Cardiac fibroblast (primary cell): Measurements from ENCODE around the gene CLEC1A.
"Not testable (repeated sequence)": the region's sequence is repeated elsewhere in the genome, so short reads cannot be mapped to it uniquely, and the experiment has no call there.

Experiments used
- DNase-seq, 2 donors: peaks; one replicate each; pipeline versions ENCODE4 v3.0.0 to v3.0.0-alpha.2; 2010; ENCODE audit warnings: low read depth in 2 of 2
- H3K4me3 ChIP-seq, 2 donors: replicated peaks in 1 of 2; 1 replicate in 1 of 2; 2 replicates in 1 of 2; pipeline ENCODE4 v1.5.1; 2011; ENCODE audit warnings: low read depth in 2 of 2, low read length in 2 of 2, mild to moderate bottlenecking in 2 of 2, moderate library complexity in 1 of 2
- TF ChIP-seq, protein P1 (sequence below): IDR thresholded peaks from one replicate; pipeline ENCODE4 v1.5.1; 2011; ENCODE audit warnings: low read depth, mild to moderate bottlenecking, low read length, inconsistent platforms

The CLEC1A gene

DNA sequence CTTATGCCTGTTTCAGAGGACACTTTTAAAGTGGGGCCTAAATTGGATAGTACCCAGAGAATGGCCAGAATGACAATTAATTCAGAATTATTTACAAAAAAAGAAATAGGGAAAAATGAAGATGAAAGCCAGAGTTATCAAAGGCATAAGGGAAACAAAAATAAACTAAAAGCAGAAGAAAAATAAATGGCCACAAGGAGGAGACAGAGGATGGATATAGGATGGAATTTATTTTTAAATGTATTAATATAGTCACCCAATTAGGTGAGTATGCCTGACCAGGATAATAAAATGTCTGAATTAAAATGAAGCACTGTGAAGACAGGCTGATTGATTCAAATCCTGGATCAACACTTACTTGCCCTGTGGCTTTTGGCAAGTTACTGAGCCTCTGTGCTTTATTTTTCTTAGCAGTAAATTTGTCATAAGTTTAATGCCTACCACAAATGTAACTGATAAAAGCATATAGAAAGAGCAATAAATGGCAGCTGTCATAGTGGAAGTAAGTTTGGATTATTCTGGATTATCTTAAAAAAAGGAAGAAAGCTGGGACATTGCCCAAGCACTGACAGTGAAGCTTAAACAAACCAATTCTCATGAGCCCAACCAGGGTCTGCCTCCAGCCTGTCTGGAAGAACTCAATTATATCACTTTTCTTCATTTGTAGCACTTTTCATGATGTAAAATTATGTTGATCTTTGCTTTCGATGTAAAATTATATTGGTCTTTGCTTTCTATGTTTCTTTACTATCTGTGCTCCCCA, 64.8 kb downstream of the CLEC1A start:
- DNase-seq: peak in 1 of 2 donors; percentile 37
- H3K4me3 ChIP-seq: no peak overlapping the region
- TF ChIP-seq, protein P1, sequence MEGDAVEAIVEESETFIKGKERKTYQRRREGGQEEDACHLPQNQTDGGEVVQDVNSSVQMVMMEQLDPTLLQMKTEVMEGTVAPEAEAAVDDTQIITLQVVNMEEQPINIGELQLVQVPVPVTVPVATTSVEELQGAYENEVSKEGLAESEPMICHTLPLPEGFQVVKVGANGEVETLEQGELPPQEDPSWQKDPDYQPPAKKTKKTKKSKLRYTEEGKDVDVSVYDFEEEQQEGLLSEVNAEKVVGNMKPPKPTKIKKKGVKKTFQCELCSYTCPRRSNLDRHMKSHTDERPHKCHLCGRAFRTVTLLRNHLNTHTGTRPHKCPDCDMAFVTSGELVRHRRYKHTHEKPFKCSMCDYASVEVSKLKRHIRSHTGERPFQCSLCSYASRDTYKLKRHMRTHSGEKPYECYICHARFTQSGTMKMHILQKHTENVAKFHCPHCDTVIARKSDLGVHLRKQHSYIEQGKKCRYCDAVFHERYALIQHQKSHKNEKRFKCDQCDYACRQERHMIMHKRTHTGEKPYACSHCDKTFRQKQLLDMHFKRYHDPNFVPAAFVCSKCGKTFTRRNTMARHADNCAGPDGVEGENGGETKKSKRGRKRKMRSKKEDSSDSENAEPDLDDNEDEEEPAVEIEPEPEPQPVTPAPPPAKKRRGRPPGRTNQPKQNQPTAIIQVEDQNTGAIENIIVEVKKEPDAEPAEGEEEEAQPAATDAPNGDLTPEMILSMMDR: peak; percentile 37

DNA sequence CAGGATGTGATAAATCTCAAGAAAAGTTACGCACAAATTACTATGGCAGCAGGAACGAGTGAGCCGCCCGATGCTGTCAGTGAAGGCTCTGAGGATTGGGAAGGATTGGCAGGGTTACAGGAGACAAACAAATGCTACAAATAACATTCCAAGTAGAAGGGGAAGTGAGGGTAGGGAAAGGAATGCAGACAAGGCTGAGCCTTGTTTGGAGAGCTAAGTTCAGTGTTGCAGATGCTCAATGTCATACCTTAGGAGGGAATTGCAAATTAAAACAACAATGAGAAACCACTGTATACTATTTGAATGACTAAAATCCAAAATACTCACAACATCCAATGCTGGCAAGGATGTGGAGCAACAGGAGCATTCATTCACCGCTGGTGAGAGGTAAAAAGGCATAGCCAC, 67.0 kb downstream of the CLEC1A start:
- peak; percentile 64 to 96 for DNase-seq
- TF ChIP-seq, protein P1: no peak
- no peak overlapping the region for H3K4me3 ChIP-seq

DNA sequence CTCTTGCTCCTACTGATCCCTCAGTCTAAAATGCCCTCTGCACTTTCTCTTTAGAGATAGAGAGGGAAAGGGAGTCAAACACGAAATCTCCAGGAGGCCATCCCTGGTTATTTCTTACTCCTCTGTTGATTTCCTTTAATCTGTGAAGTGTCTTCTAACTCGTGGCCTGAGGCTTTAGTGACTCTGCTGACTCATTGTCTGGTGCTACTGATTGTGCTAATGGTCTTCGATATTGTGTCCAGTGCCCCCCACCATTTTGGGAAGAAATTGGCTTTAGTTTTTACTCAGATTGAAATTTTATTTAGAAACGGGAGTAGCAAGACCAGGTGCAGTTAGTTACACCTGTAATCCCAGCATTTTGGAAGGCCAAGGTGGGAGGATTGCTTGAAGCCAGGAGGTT, 67.5 kb downstream of the CLEC1A start:
- TF ChIP-seq, protein P1: no peak
- H3K4me3 ChIP-seq: no peak overlapping the region
- no peak for DNase-seq

DNA sequence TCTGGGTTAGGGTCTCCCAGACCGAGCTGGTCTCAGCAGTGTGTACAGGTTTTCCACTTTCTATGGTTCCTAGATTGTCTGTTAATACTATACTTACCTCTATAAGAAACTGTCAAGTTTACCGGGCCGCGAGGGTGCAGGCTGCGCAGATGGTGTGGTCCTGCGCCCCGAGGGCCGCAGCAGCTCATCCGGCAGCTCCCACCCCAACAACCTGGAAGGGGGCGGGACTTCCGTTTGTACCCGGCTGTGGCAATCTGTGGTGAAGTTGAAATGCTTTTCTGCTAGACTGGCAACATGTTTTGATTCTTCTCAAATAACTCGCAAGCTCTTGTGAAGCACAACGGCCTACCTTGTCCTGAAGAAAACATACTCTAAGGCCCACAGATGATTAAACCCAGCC, 68.3 kb downstream of the CLEC1A start, which contains the start of gene CLEC9A:
CLEC9A (plus strand) TSS at position 237 of the 400 bp plus-strand sequence. CDS start 22,006 bp downstream, outside the sequence.
- TF ChIP-seq, protein P1: no peak
- H3K4me3 ChIP-seq: no peak within 1 kb of the TSS
- DNase-seq: no peak

DNA sequence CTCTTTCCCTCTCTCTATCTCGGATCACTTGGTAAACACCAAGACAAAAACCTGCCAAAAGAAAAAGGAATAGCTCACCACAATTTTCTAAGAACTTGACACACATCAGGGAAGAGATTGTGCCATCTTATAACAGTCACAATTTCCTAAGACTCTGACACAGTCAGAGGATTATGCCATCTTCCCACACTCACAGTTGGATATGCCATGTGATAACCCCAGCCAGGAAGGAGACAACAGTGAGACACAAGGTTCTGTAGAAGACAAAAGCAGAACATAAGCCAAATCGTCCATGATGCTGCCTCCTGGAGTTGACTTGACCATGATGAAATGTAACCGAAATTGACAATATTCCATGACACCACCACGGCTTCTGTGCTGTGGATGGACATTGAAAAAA, 71.1 kb downstream of the CLEC1A start:
- TF ChIP-seq, protein P1: no peak
- no peak overlapping the region for H3K4me3 ChIP-seq
- peak in 1 of 2 donors; percentile 59 for DNase-seq

DNA sequence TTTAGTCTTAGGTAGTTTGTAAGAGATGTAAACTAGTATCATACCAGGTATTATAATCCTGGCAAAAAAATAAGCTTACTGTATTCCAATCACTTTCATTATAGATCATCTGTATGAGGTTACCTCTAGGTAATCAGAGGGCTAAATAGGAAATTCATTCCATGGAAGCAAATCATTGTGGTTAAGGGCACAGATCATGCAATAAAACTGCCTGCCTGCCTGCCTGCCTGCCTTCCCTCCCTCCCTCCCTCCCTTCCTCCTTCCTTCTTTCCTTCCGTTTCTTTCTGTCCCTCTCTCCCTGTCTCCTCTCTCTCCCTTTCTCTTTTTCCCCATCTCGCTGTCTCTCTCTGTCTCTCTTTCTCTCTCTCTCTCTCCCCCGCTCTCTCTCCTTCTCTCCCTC, 71.5 kb downstream of the CLEC1A start:
- H3K4me3 ChIP-seq: no peak overlapping the region
- DNase-seq: no peak
- TF ChIP-seq, protein P1: no peak

DNA sequence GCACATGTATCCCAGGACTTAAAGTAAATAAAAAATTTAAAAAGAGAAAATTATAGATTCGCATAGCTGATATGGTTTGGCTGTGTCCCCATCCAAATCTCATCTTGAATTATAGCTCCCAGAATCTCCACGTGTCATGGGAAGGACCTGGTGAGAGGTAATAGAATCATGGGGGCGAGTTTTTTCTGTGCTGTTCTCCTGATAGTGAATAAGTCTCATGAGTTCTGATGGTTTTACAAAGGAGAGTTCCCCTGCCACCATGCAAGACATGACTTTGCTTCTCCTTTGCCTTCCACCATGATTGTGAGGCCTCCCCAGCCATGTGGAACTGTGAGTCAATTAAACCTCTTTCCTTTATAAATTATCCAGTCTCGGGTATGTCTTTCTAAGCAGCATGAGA, 72.1 kb downstream of the CLEC1A start:
- H3K4me3 ChIP-seq, DNase-seq: not testable (repeated sequence)
